HG03575 (cell line): ENCODE measurements around the gene EFL1.

Experiments
- ATAC-seq: cut with Tn5 transposase; IDR thresholded peaks from one replicate; pipeline ENCODE4 v1.9.1; 2021; ENCODE audit not compliant: unreplicated experiment, insufficient number of reproducible peaks, low FRiP score; ENCODE audit errors: extremely low read depth

EFL1 gene

GRCh38 chr15:82133251-82133650, 129.3 kb downstream of the EFL1 start:
- no peak for ATAC-seq

GRCh38 chr15:82132742-82133141, 129.8 kb downstream of the EFL1 start:
- ATAC-seq, result no peak

GRCh38 chr15:82132096-82132495, 130.4 kb downstream of the EFL1 start:
- no peak for ATAC-seq

GRCh38 chr15:82130248-82130647, 132.3 kb downstream of the EFL1 start:
- ATAC-seq, result no peak

GRCh38 chr15:82129761-82130160, 132.8 kb downstream of the EFL1 start:
- no peak for ATAC-seq

GRCh38 chr15:82129149-82129692, 133.3 kb downstream of the EFL1 start:
- ATAC-seq, result no peak

- ATAC-seq, result no peak
Observed at GRCh38 chr15:82128401-82129148, 134.0 kb downstream of the EFL1 start.

GRCh38 chr15:82127581-82127980, 135.0 kb downstream of the EFL1 start:
- no peak for ATAC-seq

GRCh38 chr15:82126346-82126745, 136.2 kb downstream of the EFL1 start:
- no peak for ATAC-seq

GRCh38 chr15:82124331-82125263, 137.9 kb downstream of the EFL1 start:
- no peak for ATAC-seq

- no peak for ATAC-seq
Observed at GRCh38 chr15:82122746-82123400, 139.7 kb downstream of the EFL1 start.

- ATAC-seq, result no peak
Observed at GRCh38 chr15:82118040-82118439, 144.5 kb downstream of the EFL1 start.

GRCh38 chr15:82117296-82117695, 145.2 kb downstream of the EFL1 start:
- no peak for ATAC-seq

GRCh38 chr15:82114660-82115059, 147.9 kb downstream of the EFL1 start:
- ATAC-seq, result no peak

- ATAC-seq, result no peak
Observed at GRCh38 chr15:82113106-82113715, 149.3 kb downstream of the EFL1 start.

GRCh38 chr15:82111918-82112317, 150.6 kb downstream of the EFL1 start:
- ATAC-seq, result no peak

GRCh38 chr15:82110144-82110543, 152.4 kb downstream of the EFL1 start:
- ATAC-seq, result no peak

- ATAC-seq, result no peak
Observed at GRCh38 chr15:82108489-82109078, 153.9 kb downstream of the EFL1 start.

GRCh38 chr15:82106679-82107078, 155.9 kb downstream of the EFL1 start:
- ATAC-seq, result no peak
